ENCODE data around the gene ISCU.

DNA sequence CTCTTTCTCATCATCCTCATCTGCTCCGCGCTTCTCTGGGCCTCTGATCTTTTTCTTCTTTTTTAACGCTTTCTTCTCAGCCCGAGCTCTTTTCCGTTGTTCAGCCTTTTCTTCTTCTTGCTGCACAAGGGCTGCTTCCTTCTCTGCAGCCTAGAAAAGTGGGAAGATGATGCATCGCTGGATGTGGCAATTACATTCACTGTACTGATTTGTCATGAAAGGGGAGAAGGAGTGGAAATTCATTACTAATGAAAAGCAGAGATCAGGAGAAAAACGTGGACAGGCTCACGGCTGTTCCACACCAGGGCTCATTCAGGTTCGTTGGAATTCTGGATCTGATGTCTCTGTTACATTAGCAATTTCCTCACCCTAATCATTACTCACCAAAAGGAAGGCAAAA, 32.2 kb upstream of the ISCU start:
- TF ChIP-seq, protein P1, sequence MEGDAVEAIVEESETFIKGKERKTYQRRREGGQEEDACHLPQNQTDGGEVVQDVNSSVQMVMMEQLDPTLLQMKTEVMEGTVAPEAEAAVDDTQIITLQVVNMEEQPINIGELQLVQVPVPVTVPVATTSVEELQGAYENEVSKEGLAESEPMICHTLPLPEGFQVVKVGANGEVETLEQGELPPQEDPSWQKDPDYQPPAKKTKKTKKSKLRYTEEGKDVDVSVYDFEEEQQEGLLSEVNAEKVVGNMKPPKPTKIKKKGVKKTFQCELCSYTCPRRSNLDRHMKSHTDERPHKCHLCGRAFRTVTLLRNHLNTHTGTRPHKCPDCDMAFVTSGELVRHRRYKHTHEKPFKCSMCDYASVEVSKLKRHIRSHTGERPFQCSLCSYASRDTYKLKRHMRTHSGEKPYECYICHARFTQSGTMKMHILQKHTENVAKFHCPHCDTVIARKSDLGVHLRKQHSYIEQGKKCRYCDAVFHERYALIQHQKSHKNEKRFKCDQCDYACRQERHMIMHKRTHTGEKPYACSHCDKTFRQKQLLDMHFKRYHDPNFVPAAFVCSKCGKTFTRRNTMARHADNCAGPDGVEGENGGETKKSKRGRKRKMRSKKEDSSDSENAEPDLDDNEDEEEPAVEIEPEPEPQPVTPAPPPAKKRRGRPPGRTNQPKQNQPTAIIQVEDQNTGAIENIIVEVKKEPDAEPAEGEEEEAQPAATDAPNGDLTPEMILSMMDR (IDR thresholded peaks at IDR 0.05; ENCODE audit: low read depth, low read length) = no peak
- TF ChIP-seq EZH2phosphoT487 (IDR thresholded peaks at IDR 0.05; ENCODE audit: low read depth) = no peak

All from OCI-LY3 (cell line).